ENCODE measurements around the gene HCN2. TPM values are rescaled to one million over a fixed set of nuclear protein-coding genes. Genes with fewer than 3 reads are reported as not detected.

HCN2 gene
- total RNA-seq, 1 donor from 2014 or later, result not detected

DNA sequence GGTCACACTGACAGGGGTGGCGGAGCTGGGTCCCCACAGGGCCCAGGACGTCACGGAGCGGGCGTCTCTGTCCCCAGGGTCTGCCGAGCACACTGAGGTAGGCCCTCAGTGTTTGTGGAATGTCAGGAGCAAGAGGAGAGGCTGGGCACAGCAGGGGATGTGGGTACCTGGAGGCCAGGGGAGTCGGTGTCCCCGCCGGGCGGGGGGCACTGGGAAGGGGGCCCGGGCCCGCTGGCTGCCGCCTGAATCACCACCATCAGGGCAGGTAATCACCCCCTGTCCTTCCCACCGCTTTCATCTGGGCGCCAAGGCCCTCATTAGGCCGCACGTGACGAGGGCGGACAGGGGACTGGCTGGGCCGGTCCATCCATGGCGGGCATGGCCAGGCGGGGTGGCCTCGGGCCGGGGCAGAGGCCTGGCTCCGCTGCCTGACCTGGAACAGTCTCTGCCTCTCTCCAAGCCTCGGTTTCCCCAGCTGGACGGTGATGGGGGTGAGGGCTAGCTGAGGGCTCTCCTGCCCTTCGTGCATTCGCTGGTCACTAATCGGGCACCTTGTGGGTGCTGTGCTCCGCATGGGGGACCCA lies 51.0 kb downstream of the HCN2 start:
- DNase-seq (ENCODE audit: low read depth), result no peak
- TF ChIP-seq, protein P1, sequence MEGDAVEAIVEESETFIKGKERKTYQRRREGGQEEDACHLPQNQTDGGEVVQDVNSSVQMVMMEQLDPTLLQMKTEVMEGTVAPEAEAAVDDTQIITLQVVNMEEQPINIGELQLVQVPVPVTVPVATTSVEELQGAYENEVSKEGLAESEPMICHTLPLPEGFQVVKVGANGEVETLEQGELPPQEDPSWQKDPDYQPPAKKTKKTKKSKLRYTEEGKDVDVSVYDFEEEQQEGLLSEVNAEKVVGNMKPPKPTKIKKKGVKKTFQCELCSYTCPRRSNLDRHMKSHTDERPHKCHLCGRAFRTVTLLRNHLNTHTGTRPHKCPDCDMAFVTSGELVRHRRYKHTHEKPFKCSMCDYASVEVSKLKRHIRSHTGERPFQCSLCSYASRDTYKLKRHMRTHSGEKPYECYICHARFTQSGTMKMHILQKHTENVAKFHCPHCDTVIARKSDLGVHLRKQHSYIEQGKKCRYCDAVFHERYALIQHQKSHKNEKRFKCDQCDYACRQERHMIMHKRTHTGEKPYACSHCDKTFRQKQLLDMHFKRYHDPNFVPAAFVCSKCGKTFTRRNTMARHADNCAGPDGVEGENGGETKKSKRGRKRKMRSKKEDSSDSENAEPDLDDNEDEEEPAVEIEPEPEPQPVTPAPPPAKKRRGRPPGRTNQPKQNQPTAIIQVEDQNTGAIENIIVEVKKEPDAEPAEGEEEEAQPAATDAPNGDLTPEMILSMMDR (conservative IDR thresholded peaks at IDR 0.05; ENCODE audit: low read depth, low read length), result no peak

DNA sequence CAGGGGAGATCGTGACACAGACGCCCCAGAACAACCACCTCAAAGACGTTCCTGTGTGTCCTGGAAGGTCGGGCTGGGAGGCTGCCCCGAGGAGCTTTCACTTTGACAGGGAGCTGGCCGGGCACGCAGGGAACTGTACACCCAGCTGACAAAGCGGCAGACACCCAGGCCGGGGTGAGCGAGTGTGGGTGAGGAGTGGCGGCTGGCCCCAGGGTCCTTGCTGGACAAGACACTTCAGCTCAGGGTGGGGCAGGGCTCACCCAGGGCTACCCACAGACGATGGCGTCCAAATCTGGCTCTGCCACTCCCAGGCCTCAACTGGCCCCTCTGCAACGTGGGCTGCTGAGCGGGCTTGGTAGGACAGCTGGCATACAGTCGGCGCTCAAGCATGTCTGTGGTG lies 52.0 kb downstream of the HCN2 start:
- DNase-seq (ENCODE audit: low read depth), result no peak
- TF ChIP-seq, protein P1 (conservative IDR thresholded peaks at IDR 0.05; ENCODE audit: low read depth, low read length), result no peak
- no peak overlapping the region for H3K4me3 ChIP-seq (ENCODE audit: low read depth, low read length)

More for the DNA sequence above, 51.0 kb downstream of the HCN2 start:
- no peak overlapping the region for H3K4me3 ChIP-seq (ENCODE audit: low read depth, low read length)

DNA sequence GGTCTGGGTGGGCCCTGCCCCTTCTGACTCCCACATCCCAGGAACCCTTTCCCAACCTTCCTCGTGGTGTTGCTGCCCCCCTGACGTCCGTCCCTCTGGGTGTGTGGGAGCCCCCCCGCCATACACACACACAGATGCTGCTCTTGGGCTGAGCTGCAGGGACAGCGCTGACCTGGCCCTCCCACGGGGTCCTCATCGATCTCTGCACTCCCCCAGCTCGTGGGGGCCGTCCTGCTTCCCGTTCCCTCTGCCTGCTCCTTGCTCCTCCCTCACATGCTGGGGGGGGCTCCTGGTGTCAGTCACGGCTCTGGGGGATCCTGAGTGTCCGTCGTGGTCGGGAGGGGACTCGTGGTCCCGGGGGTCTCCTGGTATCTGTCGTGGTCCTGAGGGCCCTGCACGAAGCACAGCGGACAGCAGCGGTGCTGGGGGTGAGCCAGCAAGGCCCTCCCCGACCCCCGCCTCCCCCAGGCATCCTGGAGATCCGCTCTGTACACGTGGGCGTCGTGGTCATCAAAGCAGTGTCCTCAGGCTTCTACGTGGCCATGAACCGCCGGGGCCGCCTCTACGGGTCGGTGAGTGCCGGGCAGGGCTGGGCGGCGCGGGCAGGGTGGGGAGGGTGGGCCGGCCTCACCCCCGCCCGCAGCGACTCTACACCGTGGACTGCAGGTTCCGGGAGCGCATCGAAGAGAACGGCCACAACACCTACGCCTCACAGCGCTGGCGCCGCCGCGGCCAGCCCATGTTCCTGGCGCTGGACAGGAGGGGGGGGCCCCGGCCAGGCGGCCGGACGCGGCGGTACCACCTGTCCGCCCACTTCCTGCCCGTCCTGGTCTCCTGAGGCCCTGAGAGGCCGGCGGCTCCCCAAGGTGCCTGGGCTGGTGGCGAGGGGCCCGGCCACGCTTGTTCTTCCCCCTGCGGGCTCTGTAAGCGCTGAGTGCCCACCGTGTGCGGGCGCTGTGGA lies 53.4 kb downstream of the HCN2 start:
- TF ChIP-seq, protein P1 (conservative IDR thresholded peaks at IDR 0.05; ENCODE audit: low read depth, low read length), result no peak
- no peak for DNase-seq (ENCODE audit: low read depth)
- no peak overlapping the region for H3K4me3 ChIP-seq (ENCODE audit: low read depth, low read length)

DNA sequence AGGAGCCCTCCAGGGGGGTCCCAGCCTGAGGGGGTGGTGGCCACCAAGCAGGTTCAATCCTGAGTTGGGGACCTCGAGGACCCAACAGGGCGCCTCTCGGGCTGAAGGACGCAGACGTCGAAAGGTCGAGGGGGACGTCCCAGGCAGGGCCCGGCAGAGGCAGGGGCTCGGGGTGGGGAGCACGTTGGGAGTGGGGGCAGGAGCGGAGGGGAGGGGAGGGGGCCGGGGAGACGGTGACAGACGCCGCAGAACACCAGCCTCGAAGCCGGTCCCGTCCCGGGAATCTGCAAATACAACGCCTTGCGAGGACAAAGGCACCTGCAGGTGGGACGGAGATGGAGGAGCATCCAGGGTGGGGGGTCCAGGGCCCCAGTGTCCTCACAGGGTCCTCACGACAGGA lies 54.1 kb downstream of the HCN2 start:
- H3K4me3 ChIP-seq (ENCODE audit: low read depth, low read length), result no peak overlapping the region
- TF ChIP-seq, protein P1 (conservative IDR thresholded peaks at IDR 0.05; ENCODE audit: low read depth, low read length), result no peak
- DNase-seq (ENCODE audit: low read depth), result no peak

DNA sequence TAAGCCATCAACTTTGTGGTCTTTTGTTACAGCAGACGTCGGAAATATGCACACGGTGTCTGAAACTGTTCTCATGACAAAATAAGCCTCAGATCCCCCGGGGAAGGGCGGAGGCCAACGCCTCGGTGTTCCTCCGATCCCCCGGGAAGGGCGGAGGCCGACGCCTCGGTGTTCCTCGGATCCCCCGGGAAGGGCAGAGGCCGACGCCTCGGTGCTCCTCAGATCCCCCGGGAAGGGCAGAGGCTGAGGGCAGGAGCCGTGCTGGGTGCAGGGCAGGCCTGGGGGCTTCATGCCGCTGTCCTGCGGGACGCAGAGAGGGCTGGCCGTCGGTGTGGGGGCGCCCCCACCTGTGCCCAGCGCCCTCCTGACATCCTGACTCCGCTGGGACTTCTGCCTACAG lies 54.7 kb downstream of the HCN2 start:
- TF ChIP-seq, protein P1 (conservative IDR thresholded peaks at IDR 0.05; ENCODE audit: low read depth, low read length), result no peak

DNA sequence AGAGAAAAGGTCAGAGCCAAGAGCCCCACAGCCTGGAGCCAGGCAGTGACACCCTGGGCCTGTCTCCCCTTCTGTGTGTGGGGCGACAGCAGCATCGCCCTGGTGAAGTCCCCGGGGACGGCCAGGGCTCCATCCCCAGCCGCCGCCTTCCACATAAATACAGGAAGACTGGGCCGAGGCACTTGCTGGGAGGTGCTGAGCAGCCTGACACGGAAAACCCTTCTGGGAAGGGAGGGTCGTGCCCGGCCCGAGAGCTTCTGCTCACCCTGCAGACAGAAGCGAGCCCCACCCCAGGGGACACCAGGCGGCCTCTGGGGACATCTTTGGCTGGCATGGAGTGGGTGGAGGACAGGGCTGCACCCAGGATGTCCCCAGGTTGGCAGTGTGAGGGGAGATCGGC lies 55.1 kb downstream of the HCN2 start:
- H3K4me3 ChIP-seq (ENCODE audit: low read depth, low read length), result no peak overlapping the region
- no peak for DNase-seq (ENCODE audit: low read depth)
- TF ChIP-seq, protein P1 (conservative IDR thresholded peaks at IDR 0.05; ENCODE audit: low read depth, low read length), result no peak

More for the DNA sequence above, 54.7 kb downstream of the HCN2 start:
- H3K4me3 ChIP-seq (ENCODE audit: low read depth, low read length), result no peak overlapping the region
- no peak for DNase-seq (ENCODE audit: low read depth)
